GM19240 (cell line): ENCODE data around the gene ANKRD23.
"Not testable (repeated sequence)": the region's sequence is repeated elsewhere in the genome, so short reads cannot be mapped to it uniquely, and the experiment has no call there.

Source experiments
- DNase-seq: peaks from one replicate; pipeline ENCODE4 v3.0.0; 2011; ENCODE audit warnings: low spot score; ENCODE audit not compliant: insufficient read length

ANKRD23 gene

GRCh38 chr2:96800061-96801004, 43.5 kb downstream of the ANKRD23 start:
- DNase-seq, result no peak

- DNase-seq, result no peak
These were observed 44.2 kb downstream of the ANKRD23 start for GRCh38 chr2:96799623-96799935.

GRCh38 chr2:96798733-96799622, 44.8 kb downstream of the ANKRD23 start:
- DNase-seq, result no peak

GRCh38 chr2:96797066-96797625, 46.7 kb downstream of the ANKRD23 start:
- DNase-seq, result no peak

- DNase-seq, result not testable (repeated sequence)
These were observed 47.3 kb downstream of the ANKRD23 start for GRCh38 chr2:96796497-96796896.

GRCh38 chr2:96795076-96795475, 48.7 kb downstream of the ANKRD23 start:
- no peak for DNase-seq

- no peak for DNase-seq
These were observed 50.8 kb downstream of the ANKRD23 start for GRCh38 chr2:96792772-96793749.

GRCh38 chr2:96789245-96789617, 54.6 kb downstream of the ANKRD23 start:
- no peak for DNase-seq

GRCh38 chr2:96788442-96789244, 55.2 kb downstream of the ANKRD23 start:
- no peak for DNase-seq
